ENCODE data around the gene GMPR2.

The GMPR2 gene

GRCh38 chr14:24286996-24287395 lies 54.3 kb downstream of the GMPR2 start:
- Histone ChIP-seq H3K27me3 (no peaks in the 10 kb centered on the region), H3K36me3 (peaks cover 29% of the 10 kb centered on the region), H3K4me1 (ENCODE audit: control insufficient read depth in 1 of 2, insufficient read depth in 1 of 2, low read depth in 1 of 2, low read length in 1 of 2) (peaks cover 6 to 10% of the 10 kb centered on the region in 2 experiments), H3K27ac (no peak overlapping the region), H3K9me3 (no peaks in the 10 kb centered on the region), H3K4me3 (ENCODE audit: low read depth in 1 of 2, low read length in 1 of 2) (no peak overlapping the region)
- no peak for TF ChIP-seq CTCF (IDR thresholded peaks at IDR 0.05)

Measured in neutrophil (primary cell).